ENCODE measurements around the gene AKAP7.

The AKAP7 gene

GRCh38 chr6:131122007-131122406, 13.3 kb upstream of the AKAP7 start:
- H3K9me2 ChIP-seq (replicated peaks; ENCODE audit: insufficient read depth, low read length): no peaks in the 10 kb centered on the region
- no peak overlapping the region for H3K4me3 ChIP-seq (ENCODE audit: low read length)
- H3K9me3 ChIP-seq (replicated peaks; ENCODE audit: insufficient read depth, low read length): no peaks in the 10 kb centered on the region
- no peak overlapping the region for H2AFZ ChIP-seq (ENCODE audit: low read length)
- no peaks in the 10 kb centered on the region for H3K36me3 ChIP-seq (replicated peaks; ENCODE audit: insufficient read depth, low read length)
- no peak overlapping the region for H3K9ac ChIP-seq (ENCODE audit: low read length)
- H3F3A ChIP-seq (ENCODE audit: insufficient read depth, low read length): no peaks in the 10 kb centered on the region
- H3K4me2 ChIP-seq (ENCODE audit: low read depth, low read length): no peak overlapping the region
- TF ChIP-seq EZH2phosphoT487 (IDR thresholded peaks at IDR 0.05; ENCODE audit: low read length): no peak
- TF ChIP-seq, protein P1, sequence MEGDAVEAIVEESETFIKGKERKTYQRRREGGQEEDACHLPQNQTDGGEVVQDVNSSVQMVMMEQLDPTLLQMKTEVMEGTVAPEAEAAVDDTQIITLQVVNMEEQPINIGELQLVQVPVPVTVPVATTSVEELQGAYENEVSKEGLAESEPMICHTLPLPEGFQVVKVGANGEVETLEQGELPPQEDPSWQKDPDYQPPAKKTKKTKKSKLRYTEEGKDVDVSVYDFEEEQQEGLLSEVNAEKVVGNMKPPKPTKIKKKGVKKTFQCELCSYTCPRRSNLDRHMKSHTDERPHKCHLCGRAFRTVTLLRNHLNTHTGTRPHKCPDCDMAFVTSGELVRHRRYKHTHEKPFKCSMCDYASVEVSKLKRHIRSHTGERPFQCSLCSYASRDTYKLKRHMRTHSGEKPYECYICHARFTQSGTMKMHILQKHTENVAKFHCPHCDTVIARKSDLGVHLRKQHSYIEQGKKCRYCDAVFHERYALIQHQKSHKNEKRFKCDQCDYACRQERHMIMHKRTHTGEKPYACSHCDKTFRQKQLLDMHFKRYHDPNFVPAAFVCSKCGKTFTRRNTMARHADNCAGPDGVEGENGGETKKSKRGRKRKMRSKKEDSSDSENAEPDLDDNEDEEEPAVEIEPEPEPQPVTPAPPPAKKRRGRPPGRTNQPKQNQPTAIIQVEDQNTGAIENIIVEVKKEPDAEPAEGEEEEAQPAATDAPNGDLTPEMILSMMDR (IDR thresholded peaks at IDR 0.05; ENCODE audit: low read length): no peak
- no peak for TF ChIP-seq EZH2 (optimal IDR thresholded peaks at IDR 0.05; ENCODE audit: low read depth, low read length)
- H3K4me1 ChIP-seq (ENCODE audit: low read length): no peaks in the 10 kb centered on the region
- DNase-seq: no peak
- H3K27ac ChIP-seq (ENCODE audit: low read length): no peak overlapping the region
- no peaks in the 10 kb centered on the region for H3K27me3 ChIP-seq (replicated peaks; ENCODE audit: insufficient read depth, low read length)
- H3K79me2 ChIP-seq (ENCODE audit: low read length): no peaks in the 10 kb centered on the region
- H4K20me1 ChIP-seq (ENCODE audit: insufficient read depth, low read length): no peaks in the 10 kb centered on the region

GRCh38 chr6:131122516-131122915, 12.8 kb upstream of the AKAP7 start:
- no peaks in the 10 kb centered on the region for H3K9me2 ChIP-seq (replicated peaks; ENCODE audit: insufficient read depth, low read length)
- H4K20me1 ChIP-seq (ENCODE audit: insufficient read depth, low read length): no peaks in the 10 kb centered on the region
- no peak overlapping the region for H3K4me2 ChIP-seq (ENCODE audit: low read depth, low read length)
- H3K4me1 ChIP-seq (ENCODE audit: low read length): no peaks in the 10 kb centered on the region
- H3K4me3 ChIP-seq (ENCODE audit: low read length): no peak overlapping the region
- no peaks in the 10 kb centered on the region for H3K27me3 ChIP-seq (replicated peaks; ENCODE audit: insufficient read depth, low read length)
- no peak overlapping the region for H3K27ac ChIP-seq (ENCODE audit: low read length)
- H3F3A ChIP-seq (ENCODE audit: insufficient read depth, low read length): no peaks in the 10 kb centered on the region
- H3K9ac ChIP-seq (ENCODE audit: low read length): no peak overlapping the region
- no peak for DNase-seq
- H3K9me3 ChIP-seq (replicated peaks; ENCODE audit: insufficient read depth, low read length): no peaks in the 10 kb centered on the region
- no peak overlapping the region for H2AFZ ChIP-seq (ENCODE audit: low read length)
- no peak for TF ChIP-seq EZH2phosphoT487 (IDR thresholded peaks at IDR 0.05; ENCODE audit: low read length)
- TF ChIP-seq, protein P1 (IDR thresholded peaks at IDR 0.05; ENCODE audit: low read length): no peak
- TF ChIP-seq EZH2 (optimal IDR thresholded peaks at IDR 0.05; ENCODE audit: low read depth, low read length): no peak
- H3K79me2 ChIP-seq (ENCODE audit: low read length): no peaks in the 10 kb centered on the region
- no peaks in the 10 kb centered on the region for H3K36me3 ChIP-seq (replicated peaks; ENCODE audit: insufficient read depth, low read length)

GRCh38 chr6:131124336-131125071, 10.8 kb upstream of the AKAP7 start:
- Histone ChIP-seq H3K4me2 (ENCODE audit: low read depth, low read length) (no peak overlapping the region), H3K36me3 (replicated peaks; ENCODE audit: insufficient read depth, low read length) (no peaks in the 10 kb centered on the region), H3K79me2 (ENCODE audit: low read length) (no peaks in the 10 kb centered on the region), H4K20me1 (ENCODE audit: insufficient read depth, low read length) (no peaks in the 10 kb centered on the region), H3K4me3 (ENCODE audit: low read length) (no peak overlapping the region), H3K9ac (ENCODE audit: low read length) (no peak overlapping the region), H3K4me1 (ENCODE audit: low read length) (no peaks in the 10 kb centered on the region), H3F3A (ENCODE audit: insufficient read depth, low read length) (no peaks in the 10 kb centered on the region), H2AFZ (ENCODE audit: low read length) (no peak overlapping the region), H3K27ac (ENCODE audit: low read length) (no peak overlapping the region), H3K9me2 (replicated peaks; ENCODE audit: insufficient read depth, low read length) (no peaks in the 10 kb centered on the region), H3K27me3 (replicated peaks; ENCODE audit: insufficient read depth, low read length) (no peaks in the 10 kb centered on the region), H3K9me3 (replicated peaks; ENCODE audit: insufficient read depth, low read length) (no peaks in the 10 kb centered on the region)
- no peak for TF ChIP-seq EZH2phosphoT487 (IDR thresholded peaks at IDR 0.05; ENCODE audit: low read length)
- TF ChIP-seq EZH2 (optimal IDR thresholded peaks at IDR 0.05; ENCODE audit: low read depth, low read length): no peak
- TF ChIP-seq, protein P1 (IDR thresholded peaks at IDR 0.05; ENCODE audit: low read length): no peak
- DNase-seq: no peak

Measured in MM.1S (cell line).